Prostate gland (tissue), 2 donors: ENCODE measurements around the gene GIPC1.

ENCODE experiments used
- POLR2AphosphoS5 ChIP-seq: sonication (generic); formaldehyde crosslinking; IDR thresholded peaks from one replicate; pipeline ENCODE4 v1.6.1; 2017; ENCODE audit warnings: antibody characterized with exemption
- TF ChIP-seq, protein P1 (sequence below), 4 experiments: fragments of 200-600 bp in 2 of 4; fragments of 450-650 bp in 2 of 4; sonication (generic) in 2 of 4; IDR thresholded peaks; 1 replicate in 3 of 4; 2 replicates in 1 of 4; pipeline ENCODE4 v1.5.1; 2016 to 2019; ENCODE audit warnings: antibody characterized with exemption in 4 of 4, mild to moderate bottlenecking in 2 of 4, moderate library complexity in 2 of 4

DNA sequence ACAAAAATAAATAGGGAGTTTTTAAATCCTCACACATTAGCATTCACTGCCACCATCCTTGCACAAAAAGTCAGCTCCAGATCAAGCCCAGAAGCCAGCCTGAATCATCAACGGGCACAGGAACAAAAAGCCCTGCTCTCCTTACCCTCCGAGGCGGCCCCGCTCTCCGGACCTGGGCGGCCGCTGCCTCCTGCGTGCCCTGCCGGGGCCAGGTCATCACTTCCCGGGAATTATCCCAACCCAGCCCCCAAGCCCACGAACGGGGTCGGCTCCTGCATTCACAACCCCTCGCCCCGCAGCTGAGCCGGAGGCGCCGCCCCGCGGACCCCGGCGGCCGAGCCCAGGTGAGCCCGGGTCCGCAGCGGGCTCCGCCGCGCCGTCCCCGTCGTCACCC lies 21.5 kb upstream of the GIPC1 start:
- no peak for TF ChIP-seq POLR2AphosphoS5
- TF ChIP-seq, protein P1, sequence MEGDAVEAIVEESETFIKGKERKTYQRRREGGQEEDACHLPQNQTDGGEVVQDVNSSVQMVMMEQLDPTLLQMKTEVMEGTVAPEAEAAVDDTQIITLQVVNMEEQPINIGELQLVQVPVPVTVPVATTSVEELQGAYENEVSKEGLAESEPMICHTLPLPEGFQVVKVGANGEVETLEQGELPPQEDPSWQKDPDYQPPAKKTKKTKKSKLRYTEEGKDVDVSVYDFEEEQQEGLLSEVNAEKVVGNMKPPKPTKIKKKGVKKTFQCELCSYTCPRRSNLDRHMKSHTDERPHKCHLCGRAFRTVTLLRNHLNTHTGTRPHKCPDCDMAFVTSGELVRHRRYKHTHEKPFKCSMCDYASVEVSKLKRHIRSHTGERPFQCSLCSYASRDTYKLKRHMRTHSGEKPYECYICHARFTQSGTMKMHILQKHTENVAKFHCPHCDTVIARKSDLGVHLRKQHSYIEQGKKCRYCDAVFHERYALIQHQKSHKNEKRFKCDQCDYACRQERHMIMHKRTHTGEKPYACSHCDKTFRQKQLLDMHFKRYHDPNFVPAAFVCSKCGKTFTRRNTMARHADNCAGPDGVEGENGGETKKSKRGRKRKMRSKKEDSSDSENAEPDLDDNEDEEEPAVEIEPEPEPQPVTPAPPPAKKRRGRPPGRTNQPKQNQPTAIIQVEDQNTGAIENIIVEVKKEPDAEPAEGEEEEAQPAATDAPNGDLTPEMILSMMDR (IDR thresholded peaks at IDR 0.05) = no peak
